Endothelial cell of umbilical vein (primary cell): ENCODE results near the gene MUC13. TPM values are rescaled to one million over a fixed set of nuclear protein-coding genes. Genes with fewer than 3 reads are reported as not detected.
A peak's percentile ranks its signal among the peaks of the same experiment; 100 is the strongest.

ENCODE experiments used
- BruUV-seq: library from RNA; stranded (reverse); fragments of 400-500 nt; replicated peaks from 2 replicates; lab custom pipeline; 2021; lab: Mats Ljungman, UMichigan
- CTCF ChIA-PET: fragments of 300-600, 350-600 bp; sonication (Branson Sonifier 250); formaldehyde crosslinking; loops from one replicate; lab custom pipeline; 2021; ENCODE audit warnings: antibody characterized with exemption, inconsistent platforms; lab: Charles Lee
- POLR2A ChIA-PET: fragments of 300-600, 350-600 bp; sonication (Branson Sonifier 250); formaldehyde crosslinking; loops from one replicate; lab custom pipeline; 2021; ENCODE audit warnings: antibody characterized with exemption, inconsistent platforms; lab: Charles Lee
- DNase-seq: peaks from one replicate; pipeline ENCODE4 v3.0.0-alpha.2; 2011; ENCODE audit warnings: low read depth, low spot score
- FAIRE-seq: peaks from 2 replicates; lab custom pipeline; 2011; peaks lifted over from hg19 to GRCh38; lab: Jason Lieb, UNC
- H2AFZ ChIP-seq: 2 replicates; pipeline ENCODE4 v1.6.0; 2012; ENCODE audit warnings: low read depth, low read length, control low read depth, inconsistent platforms
- H3K27ac ChIP-seq: 2 replicates; pipeline ENCODE4 v1.5.1; 2011; ENCODE audit warnings: low read depth, mild to moderate bottlenecking, control low read depth, low read length, moderate library complexity; ENCODE audit not compliant: insufficient read depth
- H3K27me3 ChIP-seq, 2 experiments: 2 replicates each; pipeline versions ENCODE4 v1.6.0 to v1.6.1; 2011; ENCODE audit warnings: low read length in 2 of 2, mixed read lengths in 1 of 2; ENCODE audit not compliant: control insufficient read depth in 2 of 2, insufficient read depth in 2 of 2
- H3K36me3 ChIP-seq, 2 experiments: 2 replicates in 1 of 2; 3 replicates in 1 of 2; pipeline ENCODE4 v1.5.1; 2011; ENCODE audit warnings: low read length in 2 of 2, mild to moderate bottlenecking in 1 of 2, moderate library complexity in 1 of 2; ENCODE audit not compliant: control insufficient read depth in 2 of 2, insufficient read depth in 2 of 2; ENCODE audit errors: extremely low read depth in 1 of 2
- H3K4me1 ChIP-seq: 3 replicates; pipeline ENCODE4 v1.5.1; 2011; ENCODE audit warnings: mild to moderate bottlenecking, low read length; ENCODE audit not compliant: control insufficient read depth, insufficient read depth; ENCODE audit errors: extremely low read depth
- H3K4me2 ChIP-seq: 2 replicates; pipeline ENCODE4 v1.6.1; 2011; ENCODE audit warnings: low read length, control low read depth, mixed read lengths; ENCODE audit not compliant: insufficient read depth
- H3K4me3 ChIP-seq, 3 experiments: fragments of 200-600 bp in 1 of 3; sonication (generic), shearing (Covaris generic) in 1 of 3; replicated peaks in 1 of 3; 2 replicates each; pipeline ENCODE4 v1.5.1; 2011 to 2016; ENCODE audit warnings: control low read depth in 3 of 3, low read length in 3 of 3, mild to moderate bottlenecking in 2 of 3, inconsistent platforms in 1 of 3, low read depth in 1 of 3, moderate library complexity in 1 of 3; ENCODE audit not compliant: insufficient read depth in 1 of 3
- H3K79me2 ChIP-seq: 2 replicates; pipeline ENCODE4 v1.6.0; 2012; ENCODE audit warnings: low read length, inconsistent platforms; ENCODE audit not compliant: control insufficient read depth, insufficient read depth
- H3K9ac ChIP-seq: replicated peaks from 2 replicates; pipeline ENCODE3; 2011; ENCODE audit warnings: low read length, control low read depth; ENCODE audit not compliant: insufficient read depth; ENCODE audit errors: extremely low read depth
- H3K9me1 ChIP-seq: replicated peaks from 3 replicates; pipeline ENCODE4 v1.6.0; 2011; ENCODE audit warnings: mild to moderate bottlenecking, low read length; ENCODE audit not compliant: control insufficient read depth, insufficient read depth; ENCODE audit errors: extremely low read depth
- H3K9me3 ChIP-seq: replicated peaks from 2 replicates; pipeline ENCODE4 v1.5.1; 2012; ENCODE audit warnings: low read length, inconsistent platforms; ENCODE audit not compliant: control insufficient read depth, insufficient read depth
- H4K20me1 ChIP-seq: replicated peaks from 2 replicates; pipeline ENCODE3; 2011; ENCODE audit warnings: mild to moderate bottlenecking, low read length; ENCODE audit not compliant: control insufficient read depth, insufficient read depth; ENCODE audit errors: extremely low read depth
- EZH2 ChIP-seq: IDR thresholded peaks from 2 replicates; pipeline ENCODE4 v1.6.1; 2012; ENCODE audit warnings: borderline replicate concordance, low read depth, mild to moderate bottlenecking, moderate library complexity, low read length, inconsistent platforms; ENCODE audit not compliant: severe bottlenecking
- FOS ChIP-seq: IDR thresholded peaks from 2 replicates; pipeline ENCODE4 v1.6.1; 2011; ENCODE audit warnings: mild to moderate bottlenecking, low read length, moderate library complexity, borderline replicate concordance; ENCODE audit not compliant: insufficient read depth
- GATA2 ChIP-seq: IDR thresholded peaks from 2 replicates; pipeline ENCODE4 v1.7.0; 2011; ENCODE audit warnings: low read depth, mild to moderate bottlenecking, moderate library complexity, mixed read lengths, low read length; ENCODE audit not compliant: insufficient read length, insufficient read depth
- JUN ChIP-seq: IDR thresholded peaks from 2 replicates; pipeline ENCODE4 v1.6.1; 2011; ENCODE audit warnings: borderline replicate concordance, low read depth; ENCODE audit not compliant: insufficient read length, insufficient read depth
- MYC ChIP-seq: IDR thresholded peaks from one replicate; pipeline ENCODE4 v1.6.1; 2011; ENCODE audit warnings: mild to moderate bottlenecking, low read depth, low read length
- POLR2A ChIP-seq: IDR thresholded peaks from 2 replicates; pipeline ENCODE4 v1.6.1; 2012; ENCODE audit warnings: low read depth, mild to moderate bottlenecking, control low read depth, low read length
- POLR2AphosphoS5 ChIP-seq: IDR thresholded peaks from 2 replicates; pipeline ENCODE4 v1.6.1; 2012; ENCODE audit warnings: low read depth, mild to moderate bottlenecking, control low read depth, low read length, moderate library complexity; ENCODE audit not compliant: insufficient read depth
- dilution Hi-C: fragments of 300-500 bp; cut with MboI; formaldehyde crosslinking; loops from one replicate; pipeline ENCODE4 v1.15.0; 2019; ENCODE audit warnings: low sequenced_read_pairs; ENCODE audit not compliant: extremely low pct_ligation_motif_present
- intact Hi-C: fragments of 100-400 bp; cut with micrococcal nuclease; formaldehyde crosslinking; loops from one replicate; pipeline ENCODE4 v1.10.0; 2022
- polyA plus RNA-seq, 4 experiments: library from polyadenylated mRNA; depleted of rRNA in 3 of 4; stranded (reverse) in 3 of 4; unstranded in 1 of 4; fragments of >200 nt; gene quantifications; 2 replicates each; pipeline versions ENCODE4 v1.2.1 to v1.2.3, GENCODE V29; 2011 to 2012; ENCODE audit warnings: missing spikeins in 1 of 4
- total RNA-seq: library from RNA; stranded (reverse); gene quantifications from 2 replicates; pipeline ENCODE4 v1.2.3, GENCODE V29; 2021
- TF ChIP-seq, protein P1 (sequence below): IDR thresholded peaks from 2 replicates; pipeline ENCODE4 v1.6.1; 2011; ENCODE audit not compliant: insufficient read depth, insufficient read length
- TF ChIP-seq, protein P2 (sequence below), 2 donors: IDR thresholded peaks; 1 replicate in 1 of 2; 2 replicates in 1 of 2; pipeline ENCODE4 v1.5.1; 2011; ENCODE audit warnings: low read length in 2 of 2, mild to moderate bottlenecking in 2 of 2, moderate library complexity in 2 of 2, control low read depth in 1 of 2, inconsistent platforms in 1 of 2, low read depth in 1 of 2; ENCODE audit not compliant: insufficient read depth in 1 of 2; ENCODE audit errors: extremely low read depth in 1 of 2

Gene MUC13
- total and polyA plus RNA-seq, 2 donors (not counting 3 experiments of a cell fraction or from before 2014, with no cell fraction given): not detected

DNA sequence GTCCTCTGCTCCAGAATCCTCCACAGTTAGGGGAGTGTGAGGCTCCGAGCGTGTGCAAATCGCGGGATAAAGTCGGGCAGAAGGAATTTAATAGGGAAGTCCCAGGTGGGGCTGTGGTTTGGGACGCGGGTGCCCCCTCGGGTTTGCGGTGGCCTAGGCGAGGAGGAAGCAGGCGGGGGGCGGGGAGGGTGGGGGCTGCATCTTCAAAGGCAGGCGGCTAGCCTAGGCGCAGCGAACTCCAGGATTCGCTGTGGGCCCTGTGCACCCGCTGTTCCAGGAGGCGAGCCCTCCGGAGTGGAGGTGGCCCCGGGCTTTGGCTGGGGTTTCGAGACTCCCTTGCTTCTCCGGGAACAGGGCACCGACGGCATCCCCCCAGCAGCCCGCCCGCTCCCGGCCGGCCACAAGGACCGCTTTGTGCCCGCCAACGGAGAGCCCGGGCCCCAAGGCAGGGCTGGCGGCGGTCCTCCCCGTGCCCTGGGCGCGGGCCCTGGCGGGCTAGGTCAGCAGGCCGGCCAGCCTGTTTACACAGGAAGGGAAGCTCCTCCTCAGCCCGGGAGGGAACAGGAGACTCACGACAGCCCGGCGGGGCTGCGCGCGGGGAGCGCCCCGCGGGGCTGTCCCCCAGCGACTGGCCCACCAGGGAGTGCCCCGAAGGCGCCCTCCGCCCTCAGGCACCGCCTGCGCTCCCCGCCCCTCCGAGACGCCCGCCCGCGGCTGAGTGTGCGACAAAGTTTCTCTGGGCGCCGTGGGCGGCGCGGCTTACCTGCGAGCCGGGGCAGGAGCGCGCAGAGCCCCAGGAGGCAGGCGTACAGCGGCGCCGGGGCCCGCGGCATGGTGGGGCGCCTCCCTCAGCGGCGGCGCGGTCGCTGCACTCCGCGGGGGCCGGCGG is 48.1 kb downstream of the MUC13 start:
- no peaks in the 10 kb centered on the region for H3K9me3 ChIP-seq
- H3K79me2 ChIP-seq: peaks cover 21% of the 10 kb centered on the region
- POLR2A ChIA-PET: interaction anchor here (1.0 kb wide), 1 partner anchor 115 kb away, joined by 3 read pairs; no protein-coding TSS in a partner anchor
- BruUV-seq: no TSS peak
- H3K27me3 ChIP-seq: no peaks in the 10 kb centered on the region
- H3K9me1 ChIP-seq: no peaks in the 10 kb centered on the region
- peak overlapping the region; percentile 82 for H3K4me2 ChIP-seq
- H4K20me1 ChIP-seq: no peaks in the 10 kb centered on the region
- dilution Hi-C loops: loop anchor here (25.0 kb wide), 1 partner anchor 124 kb away; no protein-coding TSS in a partner anchor
- peak overlapping the region; percentile 36 to 73 (median 58) for H3K4me3 ChIP-seq
- CTCF ChIA-PET: interaction anchor here (1.0 to 5.9 kb wide), 6 partner anchors 15 to 126 kb away, joined by 4 to 56 read pairs (median 12); no protein-coding TSS in a partner anchor
- peak overlapping the region; percentile 56 for H3K9ac ChIP-seq
- peak; percentile 19 for TF ChIP-seq POLR2AphosphoS5
- TF ChIP-seq, protein P1, sequence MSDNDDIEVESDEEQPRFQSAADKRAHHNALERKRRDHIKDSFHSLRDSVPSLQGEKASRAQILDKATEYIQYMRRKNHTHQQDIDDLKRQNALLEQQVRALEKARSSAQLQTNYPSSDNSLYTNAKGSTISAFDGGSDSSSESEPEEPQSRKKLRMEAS: no peak
- peaks cover 23% of the 10 kb centered on the region for H3K4me1 ChIP-seq
- H2AFZ ChIP-seq: peak overlapping the region; percentile 73
- no peaks in the 10 kb centered on the region for H3K36me3 ChIP-seq
- intact Hi-C loops: loop anchor here (1.0 to 2.0 kb wide), 6 partner anchors 7 to 125 kb away; no protein-coding TSS in a partner anchor
- peak overlapping the region; percentile 57 for H3K27ac ChIP-seq
- FAIRE-seq (peak; percentile 52), DNase-seq (peak; percentile 40)

DNA sequence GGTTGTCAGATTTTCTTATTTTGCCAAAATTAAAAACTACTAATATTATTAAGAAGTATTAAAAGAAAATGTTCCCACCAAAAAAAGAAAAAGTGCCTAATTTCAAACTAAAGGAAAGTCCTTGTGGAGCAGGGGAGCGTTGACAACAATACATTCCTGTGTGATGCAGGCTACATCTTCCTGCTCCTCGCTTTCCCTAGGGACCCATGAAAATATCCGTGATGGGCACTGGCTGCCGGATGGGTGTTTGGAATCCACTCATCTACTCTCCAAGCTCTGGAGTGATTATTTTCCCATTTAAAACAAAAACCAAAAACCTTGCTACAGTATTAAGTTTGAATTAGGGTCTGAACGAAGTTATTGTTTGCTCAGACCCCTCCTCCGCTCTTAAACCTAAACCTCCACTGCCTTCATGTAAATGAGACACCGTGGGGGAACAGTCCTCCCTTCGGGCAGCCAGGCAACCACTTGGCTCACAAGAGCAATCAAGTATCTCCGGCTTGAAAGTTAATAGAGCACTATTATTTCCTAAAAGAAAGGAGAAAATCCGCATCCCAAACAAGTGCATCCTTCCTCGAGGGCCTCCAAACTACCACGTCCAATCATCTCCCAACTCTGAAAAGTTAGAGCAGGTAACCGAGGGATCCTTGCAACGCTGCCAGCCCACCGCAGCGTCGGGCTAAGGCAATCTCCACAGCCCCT is 48.9 kb downstream of the MUC13 start:
- H4K20me1 ChIP-seq: no peaks in the 10 kb centered on the region
- H3K4me1 ChIP-seq: peaks cover 23% of the 10 kb centered on the region
- H3K9ac ChIP-seq: peak overlapping the region; percentile 13
- H3K36me3 ChIP-seq: no peaks in the 10 kb centered on the region
- H2AFZ ChIP-seq: no peak overlapping the region
- DNase-seq (peak; percentile 14), FAIRE-seq (peak; percentile 62)
- H3K27me3 ChIP-seq: no peaks in the 10 kb centered on the region
- peaks cover 26% of the 10 kb centered on the region for H3K79me2 ChIP-seq
- H3K4me3 ChIP-seq: peak overlapping the region; percentile 18 to 58 (median 36)
- BruUV-seq: TSS peak; percentile 12
- no peaks in the 10 kb centered on the region for H3K9me1 ChIP-seq
- H3K9me3 ChIP-seq: no peaks in the 10 kb centered on the region
- dilution Hi-C loops (loop anchor here (25.0 kb wide), 1 partner anchor 123 kb away; no protein-coding TSS in a partner anchor), intact Hi-C loops (loop anchor here (1.0 to 2.0 kb wide), 3 partner anchors 15 to 99 kb away; no protein-coding TSS in a partner anchor)
- ChIA-PET POLR2A (no interaction called here), CTCF (interaction anchor here (4.2 kb wide), 1 partner anchor 126 kb away, joined by 20 read pairs; no protein-coding TSS in a partner anchor)
- peak overlapping the region; percentile 82 for H3K4me2 ChIP-seq
- H3K27ac ChIP-seq: no peak overlapping the region
- TF ChIP-seq JUN: no peak
- no peak for TF ChIP-seq MYC
- TF ChIP-seq, protein P1: no peak
- TF ChIP-seq FOS: no peak
- TF ChIP-seq EZH2: no peak
- TF ChIP-seq POLR2A: no peak
- no peak for TF ChIP-seq GATA2
- TF ChIP-seq POLR2AphosphoS5: no peak
- TF ChIP-seq, protein P2, sequence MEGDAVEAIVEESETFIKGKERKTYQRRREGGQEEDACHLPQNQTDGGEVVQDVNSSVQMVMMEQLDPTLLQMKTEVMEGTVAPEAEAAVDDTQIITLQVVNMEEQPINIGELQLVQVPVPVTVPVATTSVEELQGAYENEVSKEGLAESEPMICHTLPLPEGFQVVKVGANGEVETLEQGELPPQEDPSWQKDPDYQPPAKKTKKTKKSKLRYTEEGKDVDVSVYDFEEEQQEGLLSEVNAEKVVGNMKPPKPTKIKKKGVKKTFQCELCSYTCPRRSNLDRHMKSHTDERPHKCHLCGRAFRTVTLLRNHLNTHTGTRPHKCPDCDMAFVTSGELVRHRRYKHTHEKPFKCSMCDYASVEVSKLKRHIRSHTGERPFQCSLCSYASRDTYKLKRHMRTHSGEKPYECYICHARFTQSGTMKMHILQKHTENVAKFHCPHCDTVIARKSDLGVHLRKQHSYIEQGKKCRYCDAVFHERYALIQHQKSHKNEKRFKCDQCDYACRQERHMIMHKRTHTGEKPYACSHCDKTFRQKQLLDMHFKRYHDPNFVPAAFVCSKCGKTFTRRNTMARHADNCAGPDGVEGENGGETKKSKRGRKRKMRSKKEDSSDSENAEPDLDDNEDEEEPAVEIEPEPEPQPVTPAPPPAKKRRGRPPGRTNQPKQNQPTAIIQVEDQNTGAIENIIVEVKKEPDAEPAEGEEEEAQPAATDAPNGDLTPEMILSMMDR (IDR thresholded peaks at IDR 0.05; ENCODE audit: extremely low read depth in 1 of 2, insufficient read depth in 1 of 2, low read depth in 1 of 2, low read length in 2 of 2): no peak
